ENCODE results near the gene AGAP1. TPM values are rescaled to one million over a fixed set of nuclear protein-coding genes. Genes with fewer than 3 reads are reported as not detected.

AGAP1 gene
- total RNA-seq, 1 donor from 2014 or later: 18.3 TPM

DNA sequence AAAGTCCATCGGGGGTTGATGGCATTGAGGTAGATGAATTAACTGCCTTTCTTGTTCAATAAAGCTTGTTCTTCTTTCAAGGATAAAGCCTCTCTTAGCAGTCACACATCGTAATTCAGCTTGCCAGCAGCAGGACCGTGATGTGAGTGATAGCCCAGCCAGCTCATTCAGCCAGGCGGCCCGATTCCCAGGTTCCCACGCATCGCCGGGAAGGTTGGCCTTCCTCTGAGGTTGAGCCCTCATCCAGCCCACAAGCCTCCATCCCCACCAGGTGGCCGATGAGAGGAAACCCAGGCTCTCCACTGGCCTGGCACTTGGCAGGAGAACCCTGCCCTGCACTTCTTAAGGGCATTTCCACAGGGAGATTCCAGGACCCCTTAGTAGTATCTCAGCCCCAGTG, 4.7 kb downstream of the AGAP1 start:
- Histone ChIP-seq H3K27ac (ENCODE audit: low read depth, low read length) (no peak overlapping the region), H3K4me1 (ENCODE audit: control insufficient read depth in 3 of 3, insufficient read depth in 3 of 3, low read length in 3 of 3) (peaks cover 33 to 34% (median 34%) of the 10 kb centered on the region in 3 donors), H3K27me3 (ENCODE audit: control insufficient read depth in 3 of 3, insufficient read depth in 3 of 3, low read length in 3 of 3) (no peaks in the 10 kb centered on the region), H3K36me3 (ENCODE audit: control insufficient read depth in 3 of 3, insufficient read depth in 3 of 3, low read length in 3 of 3) (no peaks in the 10 kb centered on the region), H3K4me3 (ENCODE audit: low read length in 3 of 3) (no peak overlapping the region), H3K9me3 (ENCODE audit: control insufficient read depth in 3 of 3, low read length in 3 of 3) (no peaks in the 10 kb centered on the region), H3K9ac (ENCODE audit: low read depth in 1 of 3, low read length in 3 of 3) (no peak overlapping the region)

DNA sequence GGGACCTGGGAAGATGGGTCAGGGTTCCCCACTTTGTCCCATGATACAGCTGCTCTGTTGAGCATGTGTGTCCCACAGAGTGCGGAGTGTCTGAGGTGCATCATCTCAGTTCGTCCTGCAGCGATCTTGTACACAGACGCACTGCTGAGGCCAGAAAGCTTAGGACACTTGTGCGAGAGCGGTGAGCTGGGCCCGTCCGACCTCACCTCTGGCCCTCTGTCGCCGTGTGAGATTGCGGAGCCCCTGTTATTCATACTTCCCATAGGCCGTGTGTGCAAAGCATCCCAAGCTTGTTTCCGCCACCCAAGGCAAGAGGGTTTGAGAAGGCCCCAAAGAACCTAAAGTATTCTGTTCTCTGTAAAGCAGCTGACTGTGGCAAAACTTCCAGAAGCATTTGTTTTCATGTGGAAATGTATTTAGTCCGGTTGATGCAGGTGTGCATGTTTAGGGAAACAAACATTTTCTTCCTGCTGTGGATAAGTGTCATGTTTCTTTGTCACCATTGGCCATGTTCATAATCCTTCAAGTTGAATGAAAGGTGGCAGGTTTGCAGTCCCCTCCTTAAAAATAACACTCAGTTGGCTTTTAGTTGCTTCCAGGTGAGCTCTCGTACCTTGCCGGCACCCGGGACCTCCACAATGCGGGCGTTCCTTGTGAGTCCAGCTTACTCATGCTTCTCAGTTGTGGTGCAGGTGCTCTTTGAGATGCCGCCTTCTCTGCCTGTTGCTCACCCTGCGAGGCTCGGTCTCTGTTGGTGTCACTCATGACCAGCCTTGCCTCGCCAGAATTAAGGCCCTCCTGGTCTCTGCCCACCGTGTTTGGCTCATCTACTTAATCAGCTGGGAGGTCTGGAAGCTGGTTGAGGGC, 5.3 kb downstream of the AGAP1 start:
- Histone ChIP-seq H3K4me1 (ENCODE audit: control insufficient read depth in 3 of 3, insufficient read depth in 3 of 3, low read length in 3 of 3) (peaks cover 33 to 34% (median 34%) of the 10 kb centered on the region in 3 donors), H3K9me3 (ENCODE audit: control insufficient read depth in 3 of 3, low read length in 3 of 3) (no peaks in the 10 kb centered on the region), H3K9ac (ENCODE audit: low read depth in 1 of 3, low read length in 3 of 3) (no peak overlapping the region), H3K27me3 (ENCODE audit: control insufficient read depth in 3 of 3, insufficient read depth in 3 of 3, low read length in 3 of 3) (no peaks in the 10 kb centered on the region), H3K4me3 (ENCODE audit: low read length in 3 of 3) (no peak overlapping the region), H3K36me3 (ENCODE audit: control insufficient read depth in 3 of 3, insufficient read depth in 3 of 3, low read length in 3 of 3) (no peaks in the 10 kb centered on the region), H3K27ac (ENCODE audit: low read depth, low read length) (no peak overlapping the region)

DNA sequence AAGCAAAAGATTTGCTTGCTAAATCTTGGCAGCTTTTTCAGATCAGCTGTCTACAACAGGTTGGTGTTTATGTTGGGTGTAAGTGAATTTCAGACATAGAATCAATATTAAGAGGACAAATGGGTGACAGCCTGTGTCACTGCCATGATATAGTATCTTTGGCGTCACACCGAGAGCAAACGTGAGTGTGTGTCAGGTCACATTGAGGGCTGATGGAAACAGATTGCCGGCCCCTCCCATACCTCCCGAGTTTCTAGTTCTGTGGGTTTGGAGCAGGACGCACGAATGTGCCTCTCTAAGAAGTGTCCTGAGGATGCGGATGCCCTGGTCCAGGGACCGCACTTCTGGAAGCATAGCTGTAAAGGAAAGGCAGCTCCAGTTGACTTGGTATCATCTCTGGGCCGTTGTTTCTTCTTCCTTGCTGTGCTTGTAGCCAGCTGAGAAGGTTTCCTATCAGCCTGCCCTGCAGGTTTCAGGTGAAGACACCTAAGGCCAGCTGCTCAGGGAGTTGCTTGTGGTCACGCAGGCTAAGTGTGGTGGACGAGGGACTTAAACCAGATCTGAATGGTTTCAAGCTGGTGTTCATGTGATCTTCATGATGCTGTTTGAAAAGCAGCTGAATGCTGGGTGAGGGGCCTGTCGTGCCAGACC, 6.4 kb downstream of the AGAP1 start:
- no peaks in the 10 kb centered on the region for H3K36me3 ChIP-seq (ENCODE audit: control insufficient read depth in 3 of 3, insufficient read depth in 3 of 3, low read length in 3 of 3)
- peaks cover 34 to 38% (median 35%) of the 10 kb centered on the region in 3 donors for H3K4me1 ChIP-seq (ENCODE audit: control insufficient read depth in 3 of 3, insufficient read depth in 3 of 3, low read length in 3 of 3)
- H3K27me3 ChIP-seq (ENCODE audit: control insufficient read depth in 3 of 3, insufficient read depth in 3 of 3, low read length in 3 of 3): no peaks in the 10 kb centered on the region
- H3K9me3 ChIP-seq (ENCODE audit: control insufficient read depth in 3 of 3, low read length in 3 of 3): no peaks in the 10 kb centered on the region
- no peak overlapping the region for H3K9ac ChIP-seq (ENCODE audit: low read depth in 1 of 3, low read length in 3 of 3)
- no peak overlapping the region for H3K4me3 ChIP-seq (ENCODE audit: low read length in 3 of 3)
- no peak overlapping the region for H3K27ac ChIP-seq (ENCODE audit: low read depth, low read length)

DNA sequence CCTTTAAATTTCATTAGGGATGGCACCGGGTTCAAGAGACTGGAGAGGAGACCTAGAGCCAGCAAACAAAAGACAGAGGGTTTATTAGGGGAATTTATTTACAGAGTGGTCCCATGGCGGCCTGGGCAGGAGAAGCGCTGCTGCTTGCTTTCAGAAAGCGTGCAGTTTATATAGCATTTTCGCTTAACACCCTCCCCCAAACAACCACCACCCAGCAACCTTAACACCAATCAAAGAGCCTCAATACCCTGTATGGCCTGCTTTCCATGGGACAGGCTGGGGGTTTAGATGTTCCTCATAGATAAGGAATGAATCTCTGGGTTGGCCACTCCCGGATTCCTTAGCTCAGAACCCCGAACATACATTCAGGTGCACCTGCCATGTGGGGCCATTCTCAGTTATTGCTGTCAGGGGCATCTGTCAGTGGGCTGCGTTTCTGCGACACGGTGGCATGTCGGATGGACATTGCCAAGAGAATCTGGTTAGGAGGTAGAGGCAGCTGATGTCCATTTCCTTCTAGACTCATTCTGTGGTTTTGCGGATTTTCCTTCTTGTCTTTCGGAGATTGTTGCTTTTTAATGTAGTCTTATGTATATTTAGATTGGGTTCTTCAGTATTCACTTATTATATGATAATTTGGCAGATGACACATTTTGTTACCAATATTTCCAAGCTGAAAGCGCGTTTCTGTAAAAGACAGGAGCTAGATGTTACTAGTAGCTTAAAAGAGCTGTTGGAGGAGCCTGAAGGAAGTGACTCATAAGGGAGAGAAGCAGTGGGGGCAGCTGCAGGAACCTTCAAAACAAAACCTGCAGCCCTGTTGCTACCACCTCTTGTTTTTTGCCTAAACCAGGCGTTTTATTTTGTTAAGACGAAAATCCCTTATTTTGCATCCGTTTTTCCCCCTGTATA, 7.2 kb downstream of the AGAP1 start:
- H3K4me3 ChIP-seq (ENCODE audit: low read length in 3 of 3): peak overlapping the region in 1 of 3 donors; percentile 23
- H3K27me3 ChIP-seq (ENCODE audit: control insufficient read depth in 3 of 3, insufficient read depth in 3 of 3, low read length in 3 of 3): no peaks in the 10 kb centered on the region
- H3K27ac ChIP-seq (ENCODE audit: low read depth, low read length): no peak overlapping the region
- H3K36me3 ChIP-seq (ENCODE audit: control insufficient read depth in 3 of 3, insufficient read depth in 3 of 3, low read length in 3 of 3): no peaks in the 10 kb centered on the region
- peaks cover 27 to 34% (median 30%) of the 10 kb centered on the region in 3 donors for H3K4me1 ChIP-seq (ENCODE audit: control insufficient read depth in 3 of 3, insufficient read depth in 3 of 3, low read length in 3 of 3)
- no peaks in the 10 kb centered on the region for H3K9me3 ChIP-seq (ENCODE audit: control insufficient read depth in 3 of 3, low read length in 3 of 3)
- H3K9ac ChIP-seq (ENCODE audit: low read depth in 1 of 3, low read length in 3 of 3): no peak overlapping the region

DNA sequence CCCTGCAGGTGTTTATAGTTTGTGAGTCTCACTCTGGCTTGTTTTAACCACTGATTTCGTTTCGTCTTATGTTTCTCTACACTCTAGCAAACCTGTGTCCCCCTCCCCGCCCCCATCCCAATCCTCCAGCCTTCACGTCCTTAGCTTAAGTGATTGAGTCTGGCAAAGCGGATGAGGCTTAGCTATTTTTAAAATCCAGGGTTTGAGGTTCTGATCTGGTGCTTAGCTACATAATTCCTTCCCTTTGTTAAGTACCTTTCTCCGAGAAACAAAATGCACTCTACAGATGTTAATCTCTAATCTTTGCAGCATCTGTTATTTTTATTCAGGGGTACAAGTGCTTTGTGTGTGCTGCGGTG, 7.8 kb downstream of the AGAP1 start:
- Histone ChIP-seq H3K4me1 (ENCODE audit: control insufficient read depth in 3 of 3, insufficient read depth in 3 of 3, low read length in 3 of 3) (peaks cover 26 to 34% (median 29%) of the 10 kb centered on the region in 3 donors), H3K4me3 (ENCODE audit: low read length in 3 of 3) (peak overlapping the region in 1 of 3 donors; percentile 23), H3K36me3 (ENCODE audit: control insufficient read depth in 3 of 3, insufficient read depth in 3 of 3, low read length in 3 of 3) (no peaks in the 10 kb centered on the region), H3K9ac (ENCODE audit: low read depth in 1 of 3, low read length in 3 of 3) (no peak overlapping the region), H3K27ac (ENCODE audit: low read depth, low read length) (no peak overlapping the region), H3K9me3 (ENCODE audit: control insufficient read depth in 3 of 3, low read length in 3 of 3) (no peaks in the 10 kb centered on the region), H3K27me3 (ENCODE audit: control insufficient read depth in 3 of 3, insufficient read depth in 3 of 3, low read length in 3 of 3) (no peaks in the 10 kb centered on the region)

DNA sequence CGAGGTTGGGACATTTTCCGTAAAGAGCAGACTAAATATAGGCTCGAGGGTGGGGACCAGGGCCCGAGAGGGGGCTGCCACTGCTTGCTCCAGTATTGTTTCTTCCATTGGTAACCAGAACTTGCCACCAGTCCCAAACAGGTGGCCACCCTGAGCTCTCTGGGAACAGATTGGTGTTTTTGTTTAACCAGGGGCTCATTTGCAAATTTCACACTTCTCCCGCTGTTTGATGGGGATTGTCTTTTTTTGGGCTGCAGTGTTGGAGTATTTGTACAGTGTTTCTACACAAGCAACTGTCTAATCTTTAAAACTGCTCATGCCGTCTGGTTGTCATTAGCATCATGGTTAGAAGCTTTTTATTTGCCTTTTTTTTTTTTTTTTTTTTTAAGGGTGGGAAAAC, 8.5 kb downstream of the AGAP1 start:
- Histone ChIP-seq H3K36me3 (ENCODE audit: control insufficient read depth in 3 of 3, insufficient read depth in 3 of 3, low read length in 3 of 3) (no peaks in the 10 kb centered on the region), H3K9ac (ENCODE audit: low read depth in 1 of 3, low read length in 3 of 3) (no peak overlapping the region), H3K27ac (ENCODE audit: low read depth, low read length) (no peak overlapping the region), H3K27me3 (ENCODE audit: control insufficient read depth in 3 of 3, insufficient read depth in 3 of 3, low read length in 3 of 3) (no peaks in the 10 kb centered on the region), H3K9me3 (ENCODE audit: control insufficient read depth in 3 of 3, low read length in 3 of 3) (no peaks in the 10 kb centered on the region), H3K4me3 (ENCODE audit: low read length in 3 of 3) (no peak overlapping the region), H3K4me1 (ENCODE audit: control insufficient read depth in 3 of 3, insufficient read depth in 3 of 3, low read length in 3 of 3) (peaks cover 28 to 35% (median 29%) of the 10 kb centered on the region in 3 donors)

DNA sequence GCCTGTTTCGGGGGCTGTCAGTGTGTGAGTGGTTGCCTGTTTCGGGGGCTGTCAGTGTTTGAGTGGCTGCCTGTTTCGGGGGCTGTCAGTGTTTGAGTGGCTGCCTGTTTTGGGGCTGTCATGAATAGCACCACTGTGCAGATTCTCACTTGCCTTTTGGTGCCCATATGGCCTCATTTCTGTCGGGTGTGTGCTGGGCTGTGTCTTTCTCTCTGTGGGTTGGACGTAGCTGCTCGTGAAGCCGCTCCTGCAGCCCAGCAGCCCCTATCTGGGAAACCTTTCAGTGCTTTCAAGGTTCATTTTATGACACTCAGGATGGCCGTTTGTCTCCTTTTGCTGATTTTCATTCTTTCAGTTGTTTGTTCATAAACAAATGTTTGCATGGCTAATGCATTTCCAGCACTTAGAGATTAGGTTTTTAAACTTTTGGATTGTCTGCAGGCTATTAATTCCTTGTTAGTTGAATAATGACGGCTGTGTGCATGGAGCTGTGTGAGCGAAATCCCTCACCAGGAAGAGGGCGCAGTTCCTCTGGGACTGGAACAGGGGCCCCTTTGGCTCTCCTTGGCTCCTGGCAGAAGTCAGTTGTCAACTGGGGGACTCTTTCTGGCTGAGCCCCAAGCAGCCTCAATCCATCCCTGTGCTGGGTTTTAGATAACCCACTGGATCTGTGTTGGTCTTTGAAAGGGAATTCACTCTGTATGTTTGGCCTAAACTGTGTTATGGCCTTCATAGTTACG, 10.8 kb downstream of the AGAP1 start:
- no peak overlapping the region for H3K9ac ChIP-seq (ENCODE audit: low read depth in 1 of 3, low read length in 3 of 3)
- no peak overlapping the region for H3K27ac ChIP-seq (ENCODE audit: low read depth, low read length)
- no peaks in the 10 kb centered on the region for H3K36me3 ChIP-seq (ENCODE audit: control insufficient read depth in 3 of 3, insufficient read depth in 3 of 3, low read length in 3 of 3)
- H3K4me3 ChIP-seq (ENCODE audit: low read length in 3 of 3): no peak overlapping the region
- H3K4me1 ChIP-seq (ENCODE audit: control insufficient read depth in 3 of 3, insufficient read depth in 3 of 3, low read length in 3 of 3): peaks cover 24 to 33% (median 26%) of the 10 kb centered on the region in 3 donors
- H3K27me3 ChIP-seq (ENCODE audit: control insufficient read depth in 3 of 3, insufficient read depth in 3 of 3, low read length in 3 of 3): no peaks in the 10 kb centered on the region
- H3K9me3 ChIP-seq (ENCODE audit: control insufficient read depth in 3 of 3, low read length in 3 of 3): no peaks in the 10 kb centered on the region

DNA sequence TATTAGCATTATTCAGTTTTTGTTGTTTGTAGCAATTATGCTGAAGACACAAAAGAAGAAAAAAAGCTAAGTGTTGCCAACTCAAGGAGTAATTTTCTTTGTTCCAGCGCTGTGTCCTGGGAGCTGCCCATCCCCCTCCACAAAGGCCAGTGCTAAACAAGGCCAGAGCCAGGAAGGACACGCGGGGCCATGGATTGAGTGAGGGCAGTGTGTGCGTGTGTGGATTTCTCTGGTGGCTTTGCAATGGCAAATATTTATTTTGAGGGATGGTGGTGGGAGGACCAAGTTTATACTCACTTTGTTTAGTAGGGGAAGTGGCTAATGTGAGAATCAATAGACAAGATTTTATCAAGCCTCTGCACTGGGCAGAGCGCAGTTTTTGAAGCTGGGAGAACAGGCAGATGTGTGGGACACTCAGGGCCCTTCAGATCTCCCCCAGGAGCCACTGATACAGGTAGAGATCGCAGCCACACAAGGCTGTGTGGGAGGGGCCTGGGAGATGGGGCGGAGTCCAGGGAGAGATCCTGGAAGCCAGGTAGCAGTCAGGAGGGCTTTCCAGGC, 11.4 kb downstream of the AGAP1 start:
- Histone ChIP-seq H3K4me3 (ENCODE audit: low read length in 3 of 3) (no peak overlapping the region), H3K36me3 (ENCODE audit: control insufficient read depth in 3 of 3, insufficient read depth in 3 of 3, low read length in 3 of 3) (no peaks in the 10 kb centered on the region), H3K27ac (ENCODE audit: low read depth, low read length) (no peak overlapping the region), H3K9me3 (ENCODE audit: control insufficient read depth in 3 of 3, low read length in 3 of 3) (no peaks in the 10 kb centered on the region), H3K4me1 (ENCODE audit: control insufficient read depth in 3 of 3, insufficient read depth in 3 of 3, low read length in 3 of 3) (peaks cover 24 to 33% (median 26%) of the 10 kb centered on the region in 3 donors), H3K9ac (ENCODE audit: low read depth in 1 of 3, low read length in 3 of 3) (no peak overlapping the region), H3K27me3 (ENCODE audit: control insufficient read depth in 3 of 3, insufficient read depth in 3 of 3, low read length in 3 of 3) (no peaks in the 10 kb centered on the region)

Measured in skeletal muscle tissue (tissue), 4 donors.